Upper lobe of left lung (tissue), 6 donors: ENCODE results near the gene SIX6. TPM values are rescaled to one million over a fixed set of nuclear protein-coding genes. Genes with fewer than 3 reads are reported as not detected.
A peak's percentile ranks its signal among the peaks of the same experiment; 100 is the strongest.
"Not testable (repeated sequence)": the region's sequence is repeated elsewhere in the genome, so short reads cannot be mapped to it uniquely, and the experiment has no call there.

Experiments used
- ATAC-seq, 2 donors: fragments of 200-7000 bp; cut with Tn5 transposase; one replicate each; pipeline ENCODE4 v1.9.1; 2022; ENCODE audit warnings: mild to moderate bottlenecking in 2 of 2, moderate library complexity in 2 of 2; ENCODE audit not compliant: low FRiP score in 2 of 2
- DNase-seq, 2 donors: peaks; one replicate each; pipeline ENCODE4 v3.0.0-alpha.2; 2019 to 2020
- H3K27ac ChIP-seq, 4 donors: fragments of 200-600 bp; sonication (generic); one replicate each; pipeline ENCODE4 v1.5.1; 2016 to 2019
- H3K27me3 ChIP-seq, 4 donors: fragments of 200-600 bp; sonication (generic); one replicate each; pipeline ENCODE4 v1.5.1; 2017 to 2019
- H3K36me3 ChIP-seq, 4 donors: fragments of 200-600 bp; sonication (generic); one replicate each; pipeline ENCODE4 v1.5.1; 2016 to 2019
- H3K4me1 ChIP-seq, 4 donors: fragments of 200-600 bp; sonication (generic); one replicate each; pipeline ENCODE4 v1.5.1; 2018 to 2019
- H3K4me3 ChIP-seq, 4 donors: fragments of 200-600 bp; sonication (generic); one replicate each; pipeline ENCODE4 v1.5.1; 2017 to 2019; ENCODE audit warnings: mild to moderate bottlenecking in 2 of 4, moderate library complexity in 1 of 4
- H3K9me3 ChIP-seq, 4 donors: fragments of 200-600 bp; sonication (generic); one replicate each; pipeline ENCODE4 v1.5.1; 2018 to 2019
- EP300 ChIP-seq, 4 donors: sonication (generic); formaldehyde crosslinking; IDR thresholded peaks; one replicate each; pipeline ENCODE4 v1.5.1; 2017; ENCODE audit warnings: antibody characterized with exemption in 4 of 4, control low read depth in 2 of 4
- POLR2A ChIP-seq, 4 donors: fragments of 450-650 bp; IDR thresholded peaks; one replicate each; pipeline ENCODE4 v1.5.1; 2016 to 2017; ENCODE audit warnings: antibody characterized with exemption in 4 of 4, mild to moderate bottlenecking in 2 of 4
- POLR2AphosphoS5 ChIP-seq, 2 donors: sonication (generic); formaldehyde crosslinking; IDR thresholded peaks; one replicate each; pipeline ENCODE4 v1.5.1; 2017; ENCODE audit warnings: antibody characterized with exemption in 2 of 2
- WGBS, 2 donors: methylation state at CpG; one replicate each; pipeline ENCODE4 v1.1.5; 2017 to 2018; 5-methylcytosine and 5-hydroxymethylcytosine counted together
- total RNA-seq, 6 donors: library from RNA; depleted of rRNA in 4 of 6; stranded (reverse); fragments of >200 nt in 4 of 6; gene quantifications; one replicate each; pipeline versions ENCODE4 v1.1.0 to v1.2.1, GENCODE V29; 2016 to 2021
- TF ChIP-seq, protein P1 (sequence below), 6 experiments: fragments of 450-650 bp in 4 of 6; fragments of 200-600 bp in 2 of 6; sonication (generic) in 2 of 6; IDR thresholded peaks; one replicate each; pipeline ENCODE4 v1.5.1; 2016 to 2019; ENCODE audit warnings: antibody characterized with exemption in 6 of 6
- donor health status: DM: no; HTN: no; CAD: no; lungs with moderate emphysema.
- donor health status: DM: no; HTN: yes; CAD: no; lungs with severe emphysema.

SIX6 gene
- not detected for total RNA-seq

- DNase-seq, result peak in 1 of 2 donors; percentile 85
- ATAC-seq, result peak in 1 of 2 donors; percentile 15
- TF ChIP-seq EP300 (IDR thresholded peaks at IDR 0.05) (no peak), POLR2AphosphoS5 (IDR thresholded peaks at IDR 0.05) (no peak), POLR2A (IDR thresholded peaks at IDR 0.05) (no peak)
- TF ChIP-seq, protein P1, sequence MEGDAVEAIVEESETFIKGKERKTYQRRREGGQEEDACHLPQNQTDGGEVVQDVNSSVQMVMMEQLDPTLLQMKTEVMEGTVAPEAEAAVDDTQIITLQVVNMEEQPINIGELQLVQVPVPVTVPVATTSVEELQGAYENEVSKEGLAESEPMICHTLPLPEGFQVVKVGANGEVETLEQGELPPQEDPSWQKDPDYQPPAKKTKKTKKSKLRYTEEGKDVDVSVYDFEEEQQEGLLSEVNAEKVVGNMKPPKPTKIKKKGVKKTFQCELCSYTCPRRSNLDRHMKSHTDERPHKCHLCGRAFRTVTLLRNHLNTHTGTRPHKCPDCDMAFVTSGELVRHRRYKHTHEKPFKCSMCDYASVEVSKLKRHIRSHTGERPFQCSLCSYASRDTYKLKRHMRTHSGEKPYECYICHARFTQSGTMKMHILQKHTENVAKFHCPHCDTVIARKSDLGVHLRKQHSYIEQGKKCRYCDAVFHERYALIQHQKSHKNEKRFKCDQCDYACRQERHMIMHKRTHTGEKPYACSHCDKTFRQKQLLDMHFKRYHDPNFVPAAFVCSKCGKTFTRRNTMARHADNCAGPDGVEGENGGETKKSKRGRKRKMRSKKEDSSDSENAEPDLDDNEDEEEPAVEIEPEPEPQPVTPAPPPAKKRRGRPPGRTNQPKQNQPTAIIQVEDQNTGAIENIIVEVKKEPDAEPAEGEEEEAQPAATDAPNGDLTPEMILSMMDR (IDR thresholded peaks at IDR 0.05), result no peak
- Histone ChIP-seq H3K9me3 (no peaks in the 10 kb centered on the region), H3K4me1 (peaks cover 11 to 41% (median 16%) of the 10 kb centered on the region in 4 donors), H3K27me3 (peaks cover 0 to 75% (median 30%) of the 10 kb centered on the region in 4 donors), H3K27ac (no peak within 1 kb of the TSS), H3K4me3 (peak within 1 kb of the TSS in 1 of 4 donors; percentile 9), H3K36me3 (no peaks in the 10 kb centered on the region)
- WGBS, 2 donors, result 2 to 8% methylated on average over 21 to 33 of the region's 55 CpGs
These were observed at the start of gene SIX6 for GRCh38 chr14:60508707-60509437. TSS of gene SIX6 (plus strand) at chr14:60509146. CDS start at chr14:60509399, 253 bp downstream.

- not testable (repeated sequence) for H3K4me3 ChIP-seq, H3K27ac ChIP-seq, H3K27me3 ChIP-seq, H3K4me1 ChIP-seq, ATAC-seq, H3K36me3 ChIP-seq, H3K9me3 ChIP-seq, DNase-seq
- WGBS, 2 donors, result 92 to 97% methylated on average over 7 of the region's 7 CpGs
These were observed 28.7 kb upstream of the SIX6 start for GRCh38 chr14:60480248-60480647.

GRCh38 chr14:60482743-60483142, 26.2 kb upstream of the SIX6 start:
- Histone ChIP-seq H3K9me3 (peaks cover 0 to 8% (median 0%) of the 10 kb centered on the region in 4 donors), H3K4me1 (peaks cover 6 to 9% (median 7%) of the 10 kb centered on the region in 4 donors), H3K27me3 (peaks cover 0 to 13% (median 8%) of the 10 kb centered on the region in 4 donors), H3K4me3 (no peak overlapping the region), H3K27ac (no peak overlapping the region), H3K36me3 (no peaks in the 10 kb centered on the region)
- WGBS, 2 donors, result 65 to 68% methylated on average over 1 of the region's 1 CpG
- DNase-seq (no peak), ATAC-seq (no peak)
- TF ChIP-seq POLR2AphosphoS5 (IDR thresholded peaks at IDR 0.05) (no peak), EP300 (IDR thresholded peaks at IDR 0.05) (no peak)
- TF ChIP-seq, protein P1 (IDR thresholded peaks at IDR 0.05), result no peak

- peaks cover 0 to 13% (median 8%) of the 10 kb centered on the region in 4 donors for H3K27me3 ChIP-seq
- H3K4me1 ChIP-seq, result peaks cover 6 to 9% (median 7%) of the 10 kb centered on the region in 4 donors
- TF ChIP-seq, protein P1 (IDR thresholded peaks at IDR 0.05), result no peak
- TF ChIP-seq POLR2AphosphoS5 (IDR thresholded peaks at IDR 0.05) (no peak), POLR2A (IDR thresholded peaks at IDR 0.05) (no peak), EP300 (IDR thresholded peaks at IDR 0.05) (no peak)
- H3K27ac ChIP-seq, result no peak overlapping the region
- 7 to 9% methylated on average over 25 of the region's 25 CpGs for WGBS, 2 donors
- ATAC-seq, result no peak
- H3K36me3 ChIP-seq, result no peaks in the 10 kb centered on the region
- no peak overlapping the region for H3K4me3 ChIP-seq
- H3K9me3 ChIP-seq, result peaks cover 0 to 6% (median 0%) of the 10 kb centered on the region in 4 donors
- DNase-seq, result peak in 1 of 2 donors; percentile 17
These were observed 23.8 kb upstream of the SIX6 start for GRCh38 chr14:60485057-60485597.

DNA sequence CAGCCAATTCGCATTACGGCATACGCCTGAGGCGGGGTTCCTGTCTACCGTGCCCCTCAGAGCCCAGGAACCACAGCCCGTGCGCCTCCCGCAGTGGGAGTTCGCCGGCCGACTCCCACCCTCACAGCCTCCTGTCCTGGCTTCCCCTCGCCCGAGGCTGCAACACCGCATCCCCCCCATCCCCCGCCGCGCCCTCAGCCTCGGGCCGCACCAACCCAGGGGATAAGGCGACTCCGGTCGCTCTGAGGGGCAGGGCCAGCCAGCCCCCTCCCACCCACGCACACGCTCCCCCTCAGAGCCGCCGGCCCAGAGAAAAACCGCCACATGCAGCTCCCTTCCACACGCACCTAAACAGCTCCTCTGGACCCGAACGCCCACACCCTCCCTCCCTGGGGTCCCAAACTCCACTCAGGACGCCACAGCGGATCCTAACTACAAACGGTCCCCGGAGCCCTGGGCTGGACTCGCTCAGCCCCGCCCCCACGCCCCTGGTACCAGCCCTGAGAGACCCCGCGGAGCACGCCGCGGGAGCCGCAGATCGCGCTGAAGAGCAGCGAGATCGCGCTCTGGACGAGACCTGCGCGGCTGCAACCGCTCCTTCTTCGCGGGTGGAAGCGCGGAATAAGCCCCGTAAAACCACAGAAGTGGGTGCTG, 23.2 kb upstream of the SIX6 start, which contains the start of gene C14orf39:
TSS of gene C14orf39 (minus strand) at position 466 of the 654 bp plus-strand sequence. CDS start 985 bp downstream, outside the sequence.
- peak in 1 of 2 donors; percentile 79 for DNase-seq
- WGBS, 2 donors, result 5 to 6% methylated on average over 22 to 49 of the region's 57 CpGs
- no peaks in the 10 kb centered on the region for H3K36me3 ChIP-seq
- H3K27ac ChIP-seq, result no peak within 1 kb of the TSS
- peaks cover 6 to 9% (median 7%) of the 10 kb centered on the region in 4 donors for H3K4me1 ChIP-seq
- TF ChIP-seq POLR2AphosphoS5 (IDR thresholded peaks at IDR 0.05) (no peak), EP300 (IDR thresholded peaks at IDR 0.05) (no peak), POLR2A (IDR thresholded peaks at IDR 0.05) (no peak)
- TF ChIP-seq, protein P1 (IDR thresholded peaks at IDR 0.05), result no peak
- peaks cover 0 to 13% (median 8%) of the 10 kb centered on the region in 4 donors for H3K27me3 ChIP-seq
- H3K4me3 ChIP-seq, result peak within 1 kb of the TSS in 1 of 4 donors; percentile 7
- H3K9me3 ChIP-seq, result no peaks in the 10 kb centered on the region
- peak; percentile 26 to 34 for ATAC-seq
